Activated CD8-positive, alpha-beta T cell treated with anti-CD3 and anti-CD28 coated beads for 36 hours (primary cell): ENCODE data around the gene CH25H. TPM values are rescaled to one million over a fixed set of nuclear protein-coding genes. Genes with fewer than 3 reads are reported as not detected.

Experiments used
- ATAC-seq: fragments of 200-7000 bp; cut with Tn5 transposase; one replicate; pipeline ENCODE4 v1.10.0; 2021; ENCODE audit warnings: mild to moderate bottlenecking, moderate library complexity
- CTCF ChIA-PET: fragments of 350-600 bp; sonication (Branson Sonifier 250); formaldehyde crosslinking; loops from one replicate; lab custom pipeline; 2021; ENCODE audit warnings: antibody characterized with exemption; lab: Charles Lee
- POLR2A ChIA-PET: fragments of 350-600 bp; sonication (Branson Sonifier 250); formaldehyde crosslinking; loops from one replicate; lab custom pipeline; 2021; ENCODE audit warnings: antibody characterized with exemption; lab: Charles Lee
- DNase-seq: peaks from one replicate; pipeline ENCODE4 v3.0.0-alpha.2; 2020
- H3K27ac Mint-ChIP-seq: one replicate; pipeline ENCODE4 v1.8.0; 2021; ENCODE audit warnings: mild to moderate bottlenecking, mixed read lengths
- H3K27me3 Mint-ChIP-seq: one replicate; pipeline ENCODE4 v1.8.0; 2021; ENCODE audit warnings: mixed read lengths
- H3K36me3 Mint-ChIP-seq: one replicate; pipeline ENCODE4 v1.8.0; 2021; ENCODE audit warnings: low read depth, mixed read lengths
- H3K4me1 Mint-ChIP-seq: one replicate; pipeline ENCODE4 v1.8.0; 2021; ENCODE audit warnings: low read depth, mixed read lengths
- H3K4me3 Mint-ChIP-seq: one replicate; pipeline ENCODE4 v1.8.0; 2021; ENCODE audit warnings: mild to moderate bottlenecking, moderate library complexity, mixed read lengths
- H3K9me3 Mint-ChIP-seq: one replicate; pipeline ENCODE4 v1.8.0; 2021; ENCODE audit warnings: mixed read lengths
- intact Hi-C: fragments of 100-400 bp; cut with micrococcal nuclease; formaldehyde crosslinking; loops from one replicate; pipeline ENCODE4 v1.10.0; 2022
- total RNA-seq, 2 experiments: library from RNA; stranded (reverse); gene quantifications; one replicate each; pipeline ENCODE4 v1.2.3, GENCODE V29; 2021
- TF ChIP-seq, protein P1 (sequence below): fragments of 200-600 bp; IDR thresholded peaks from one replicate; pipeline ENCODE4 v1.8.0; 2022; ENCODE audit warnings: antibody characterized with exemption, mild to moderate bottlenecking

Gene CH25H
- total RNA-seq, 2 experiments from 2014 or later = not detected

DNA sequence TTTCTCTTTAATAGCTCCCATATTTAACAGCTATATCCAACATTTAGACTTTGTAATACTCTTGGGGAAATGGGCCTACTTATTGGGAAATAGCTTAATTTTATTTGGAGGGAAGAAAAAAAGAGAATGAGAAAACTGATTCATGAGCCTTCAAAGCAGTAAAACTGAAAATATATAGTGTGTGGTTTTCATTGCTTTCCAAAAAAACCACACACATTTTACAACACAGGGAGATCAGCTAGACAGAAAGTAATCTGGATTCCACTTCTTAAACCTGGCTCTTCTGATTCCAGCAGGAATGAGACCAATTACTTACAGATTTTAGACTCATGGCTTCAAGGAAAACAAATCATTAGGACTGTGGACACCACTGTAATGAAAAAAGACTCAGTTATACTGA, 48.7 kb downstream of the CH25H start:
- TF ChIP-seq, protein P1, sequence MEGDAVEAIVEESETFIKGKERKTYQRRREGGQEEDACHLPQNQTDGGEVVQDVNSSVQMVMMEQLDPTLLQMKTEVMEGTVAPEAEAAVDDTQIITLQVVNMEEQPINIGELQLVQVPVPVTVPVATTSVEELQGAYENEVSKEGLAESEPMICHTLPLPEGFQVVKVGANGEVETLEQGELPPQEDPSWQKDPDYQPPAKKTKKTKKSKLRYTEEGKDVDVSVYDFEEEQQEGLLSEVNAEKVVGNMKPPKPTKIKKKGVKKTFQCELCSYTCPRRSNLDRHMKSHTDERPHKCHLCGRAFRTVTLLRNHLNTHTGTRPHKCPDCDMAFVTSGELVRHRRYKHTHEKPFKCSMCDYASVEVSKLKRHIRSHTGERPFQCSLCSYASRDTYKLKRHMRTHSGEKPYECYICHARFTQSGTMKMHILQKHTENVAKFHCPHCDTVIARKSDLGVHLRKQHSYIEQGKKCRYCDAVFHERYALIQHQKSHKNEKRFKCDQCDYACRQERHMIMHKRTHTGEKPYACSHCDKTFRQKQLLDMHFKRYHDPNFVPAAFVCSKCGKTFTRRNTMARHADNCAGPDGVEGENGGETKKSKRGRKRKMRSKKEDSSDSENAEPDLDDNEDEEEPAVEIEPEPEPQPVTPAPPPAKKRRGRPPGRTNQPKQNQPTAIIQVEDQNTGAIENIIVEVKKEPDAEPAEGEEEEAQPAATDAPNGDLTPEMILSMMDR = no peak
- Mint-ChIP-seq H3K36me3 (no peaks in the 10 kb centered on the region), H3K27ac (no peak overlapping the region), H3K9me3 (no peaks in the 10 kb centered on the region), H3K4me1 (peaks cover 18% of the 10 kb centered on the region), H3K27me3 (peaks cover 25% of the 10 kb centered on the region), H3K4me3 (no peak overlapping the region)
- ChIA-PET CTCF (interaction anchor here (0.8 kb wide), 1 partner anchor 68 kb away, joined by 3 read pairs; no protein-coding TSS in a partner anchor), POLR2A (no interaction called here)
- DNase-seq = no peak
- intact Hi-C loops = no loop called here
- no peak for ATAC-seq

DNA sequence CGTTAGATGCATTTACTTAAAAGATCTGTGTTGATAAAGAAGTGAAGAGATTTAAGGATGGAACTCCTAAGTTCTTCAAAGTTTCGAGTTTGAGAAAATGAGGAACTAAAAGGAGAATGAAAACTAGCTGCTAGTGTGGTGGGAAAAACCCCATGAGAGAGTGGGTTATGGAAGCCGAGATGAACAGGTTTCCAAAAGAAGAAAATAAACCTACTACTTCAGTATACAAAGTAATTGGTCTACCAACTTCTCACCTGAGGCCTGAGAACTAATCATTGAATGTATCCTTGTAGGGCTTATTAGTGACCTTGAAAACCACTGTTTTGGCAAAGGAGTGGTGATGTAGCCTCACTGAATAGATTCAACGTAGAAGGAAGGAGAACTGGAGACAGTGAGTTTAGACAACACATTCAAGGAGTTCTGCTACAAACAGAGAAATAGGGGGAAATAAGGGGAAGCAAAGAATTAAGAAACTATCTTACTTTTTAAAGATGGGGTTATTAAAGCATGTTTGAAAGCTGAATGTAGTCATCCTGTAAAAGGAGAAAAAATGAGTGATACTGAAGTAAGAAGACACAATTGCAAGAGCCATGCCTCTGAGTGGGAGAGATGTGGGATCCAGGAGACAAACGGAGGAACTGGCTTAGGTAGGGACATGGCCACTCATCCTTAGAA, 50.8 kb downstream of the CH25H start:
- H3K36me3 Mint-ChIP-seq = no peaks in the 10 kb centered on the region
- H3K4me1 Mint-ChIP-seq = peaks cover 12% of the 10 kb centered on the region
- TF ChIP-seq, protein P1 = no peak
- no peaks in the 10 kb centered on the region for H3K9me3 Mint-ChIP-seq
- peaks cover 27% of the 10 kb centered on the region for H3K27me3 Mint-ChIP-seq
- ATAC-seq (no peak), DNase-seq (no peak)
- intact Hi-C loops = no loop called here
- H3K4me3 Mint-ChIP-seq = no peak overlapping the region
- H3K27ac Mint-ChIP-seq = no peak overlapping the region
- POLR2A ChIA-PET = no interaction called here
- CTCF ChIA-PET = interaction anchor here (1.0 to 1.3 kb wide), 3 partner anchors 12 to 126 kb away, joined by 3 read pairs; no protein-coding TSS in a partner anchor

Other genes starting within 250 kb of the CH25H start
- 10 to 100 TPM; 48.6 to 49.0 TPM for gene FAS, start 216.5 kb downstream of the CH25H start, total RNA-seq
- 10 to 100 TPM; 20.4 to 20.7 TPM for gene LIPA, start 44.5 kb upstream of the CH25H start, total RNA-seq
- 10 to 100 TPM; 39.2 to 41.6 TPM for gene IFIT2, start 94.7 kb upstream of the CH25H start, total RNA-seq
- gene IFIT3, start 120.7 kb upstream of the CH25H start, total RNA-seq = 10 to 100 TPM; 20.4 to 21.8 TPM
- gene IFIT1B, start 170.7 kb upstream of the CH25H start, total RNA-seq = not detected
- 1 to 10 TPM; 6.1 to 6.3 TPM for gene IFIT1, start 185.3 kb upstream of the CH25H start, total RNA-seq
- 10 to 100 TPM; 11.7 to 12.6 TPM for gene IFIT5, start 207.3 kb upstream of the CH25H start, total RNA-seq